HG03139 (cell line): ENCODE data around the gene GABRD.

Source experiments
- ATAC-seq: cut with Tn5 transposase; IDR thresholded peaks from one replicate; pipeline ENCODE4 v1.9.1; 2021; ENCODE audit not compliant: unreplicated experiment

The GABRD gene

GRCh38 chr1:1985375-1986050, 33.6 kb upstream of the GABRD start:
- no peak for ATAC-seq

DNA sequence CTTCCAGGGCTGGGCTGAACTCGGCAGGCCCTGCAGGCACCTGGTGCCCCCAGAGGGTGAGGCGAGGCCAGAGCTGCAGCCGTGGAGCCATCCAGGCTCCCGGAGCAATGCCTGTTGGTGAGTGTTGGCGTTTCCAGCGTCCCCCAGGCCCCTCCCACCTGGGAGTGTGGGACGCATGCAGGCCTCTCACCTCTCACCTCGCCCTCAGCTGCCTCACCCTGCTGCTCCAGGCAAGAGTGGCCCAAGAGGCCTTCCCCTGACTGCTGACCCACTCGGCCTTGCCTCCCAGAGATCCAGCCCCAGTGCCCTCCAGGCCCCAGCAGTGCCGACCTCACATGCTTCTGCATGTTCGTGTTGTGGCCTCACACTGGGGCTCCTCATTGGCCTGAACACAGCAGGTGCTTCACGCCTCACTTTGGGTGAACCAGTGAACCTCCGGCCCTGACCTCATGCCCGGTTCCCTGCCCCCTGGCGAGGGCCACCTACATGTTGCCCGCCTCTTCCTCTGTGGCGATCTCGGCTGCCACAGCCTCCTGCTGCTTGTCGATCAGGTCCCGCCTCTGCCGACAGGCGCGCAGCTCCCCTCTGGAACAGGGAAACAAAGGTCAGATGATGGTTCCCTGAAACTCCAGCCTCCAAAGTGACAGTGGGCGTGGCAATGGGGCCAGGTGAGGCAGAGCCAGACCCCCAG, 32.5 kb upstream of the GABRD start:
- no peak for ATAC-seq

- no peak for ATAC-seq
Observed at GRCh38 chr1:1987142-1987510, 32.0 kb upstream of the GABRD start.

DNA sequence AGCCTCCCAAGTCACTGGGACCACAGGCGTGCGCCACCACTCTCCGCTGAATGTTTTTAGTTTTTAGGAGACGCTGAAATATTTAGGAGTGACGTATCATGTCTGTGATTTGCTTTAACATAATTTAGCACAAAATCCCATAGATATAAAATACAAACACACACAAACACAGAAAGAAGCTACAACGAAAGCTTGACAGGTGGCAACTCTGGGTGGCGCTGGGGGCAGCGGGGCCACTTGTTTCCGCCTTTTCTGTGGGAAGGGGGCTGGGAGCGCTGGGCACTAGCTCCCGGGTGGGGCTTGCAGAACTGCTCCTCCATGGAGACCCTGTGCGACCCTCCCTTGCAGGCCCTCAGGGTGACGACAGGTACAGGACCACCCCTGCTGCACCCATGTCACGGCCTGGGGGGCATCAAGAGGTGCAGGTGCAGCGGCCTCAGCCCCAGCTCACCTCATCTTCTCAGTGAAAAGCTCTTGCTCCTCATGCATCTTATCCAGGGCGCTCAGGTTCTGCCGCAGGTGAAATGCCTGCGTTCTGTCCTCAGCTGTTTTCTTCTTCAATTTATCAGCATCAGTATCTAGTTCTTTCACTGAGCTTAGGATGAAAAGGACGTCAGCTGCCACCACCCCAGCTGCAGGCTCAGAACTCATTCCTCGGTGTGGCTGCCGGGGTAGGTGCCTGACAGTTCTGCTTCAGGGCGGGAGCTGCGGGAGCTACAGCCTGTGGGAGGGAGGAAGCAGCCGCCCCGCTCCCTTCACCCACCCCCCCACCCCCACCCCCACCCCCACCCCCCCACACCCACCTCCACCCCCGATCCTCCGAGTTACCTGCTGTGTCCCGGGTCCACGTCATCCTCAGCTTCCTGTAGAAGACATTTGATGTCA, 30.8 kb upstream of the GABRD start:
- no peak for ATAC-seq

DNA sequence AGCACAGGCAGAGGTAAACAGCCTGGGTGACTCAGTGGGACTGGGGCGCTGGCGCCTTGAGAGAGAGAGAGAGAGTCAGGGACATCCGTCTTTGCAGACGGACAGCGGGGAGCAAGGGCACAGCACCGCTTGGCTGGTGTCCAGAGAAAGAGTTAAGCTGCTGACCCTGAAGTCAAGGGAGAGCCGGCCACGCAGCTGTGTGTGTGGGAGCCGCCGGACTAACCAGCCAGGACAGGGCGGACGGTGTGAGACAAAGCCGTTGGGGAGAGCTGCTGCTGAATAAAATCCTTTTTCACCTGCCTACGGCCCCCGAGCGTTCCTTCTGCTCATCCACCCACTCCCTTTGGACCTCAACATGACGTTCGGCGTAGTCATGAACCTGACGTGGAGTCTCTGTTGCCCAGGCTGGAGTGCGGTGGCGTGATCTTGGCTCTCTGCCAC, 30.0 kb upstream of the GABRD start:
- no peak for ATAC-seq

- ATAC-seq = no peak
Observed at GRCh38 chr1:1989789-1990188, 29.4 kb upstream of the GABRD start.

DNA sequence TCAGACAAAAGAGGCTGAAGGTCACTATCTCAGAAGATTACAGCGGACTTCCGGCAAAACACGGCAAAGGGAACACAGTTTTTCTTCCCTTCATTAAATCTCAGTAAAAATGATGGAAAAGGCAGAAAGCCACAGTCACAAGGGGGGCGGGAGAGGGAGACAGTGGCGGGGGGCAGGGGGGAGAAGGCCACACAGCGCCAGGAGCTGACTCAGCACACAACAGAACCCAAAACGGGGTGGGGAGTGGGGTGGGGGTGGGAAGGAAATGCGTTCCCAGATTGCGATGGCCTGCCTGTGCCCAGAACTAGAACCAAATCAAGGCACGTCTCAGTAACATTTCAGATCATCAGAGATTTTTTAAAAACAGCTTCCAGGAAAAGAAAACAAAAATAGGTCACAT, 28.9 kb upstream of the GABRD start:
- no peak for ATAC-seq

GRCh38 chr1:1994536-1994935, 24.6 kb upstream of the GABRD start:
- ATAC-seq = no peak

GRCh38 chr1:1996207-1996651, 22.9 kb upstream of the GABRD start:
- no peak for ATAC-seq

DNA sequence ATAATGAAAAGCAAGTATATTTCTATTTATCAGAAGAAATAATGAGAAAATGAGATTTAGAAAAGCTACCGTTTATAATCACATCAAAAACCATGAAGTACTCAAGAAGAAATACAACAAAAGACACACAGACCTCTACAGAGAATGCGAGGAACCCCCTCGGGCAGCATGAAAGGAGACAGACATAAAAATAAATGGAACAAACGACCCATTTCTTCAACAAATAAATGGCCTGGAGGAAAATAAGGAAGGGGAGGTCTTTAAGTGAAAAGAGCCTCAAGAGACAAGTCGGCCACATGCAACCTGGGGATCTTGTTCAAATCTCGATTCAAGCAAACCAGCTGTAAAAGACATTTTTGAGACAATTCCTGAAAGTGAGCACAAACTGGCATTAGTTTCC, 21.6 kb upstream of the GABRD start:
- ATAC-seq = no peak

DNA sequence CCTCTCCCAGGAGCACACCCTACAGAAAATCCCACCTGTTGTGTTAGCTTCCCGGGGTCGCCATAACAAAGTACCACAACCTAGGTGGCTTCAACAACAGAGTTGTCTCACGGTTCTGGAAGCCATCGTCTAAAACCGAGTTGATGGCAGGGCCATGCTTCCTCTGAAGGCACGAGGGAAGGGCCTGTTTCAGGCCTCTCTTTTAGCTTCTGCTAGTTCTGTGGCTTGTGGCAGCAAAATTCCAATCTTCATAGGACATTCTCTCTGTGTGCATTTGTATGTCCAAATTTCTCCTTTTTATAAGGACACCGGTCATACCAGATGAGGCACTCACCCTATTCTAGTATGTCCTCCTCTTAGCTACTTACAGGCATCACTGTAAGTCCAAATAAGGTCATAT, 18.7 kb upstream of the GABRD start:
- no peak for ATAC-seq

DNA sequence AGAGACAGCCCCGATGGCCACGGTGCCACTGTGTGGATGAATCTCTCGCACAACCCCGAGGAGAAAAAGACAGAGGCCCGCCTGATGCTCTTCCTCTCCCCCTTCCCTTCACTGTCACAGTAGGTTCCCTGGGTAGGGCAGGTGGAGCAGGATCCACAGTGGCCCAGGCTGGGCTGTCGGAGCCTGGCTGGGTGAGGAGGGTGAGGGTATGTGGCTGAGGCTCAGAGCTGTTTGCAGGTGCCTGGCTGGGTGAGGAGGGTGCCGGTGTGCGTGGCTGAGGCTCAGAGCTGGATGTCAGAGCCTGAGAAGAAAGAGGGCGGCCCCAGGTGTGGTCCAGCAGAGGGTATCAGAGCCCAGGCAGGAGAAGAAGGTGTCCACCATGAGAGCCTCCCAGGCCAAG, 18.3 kb upstream of the GABRD start:
- no peak for ATAC-seq

DNA sequence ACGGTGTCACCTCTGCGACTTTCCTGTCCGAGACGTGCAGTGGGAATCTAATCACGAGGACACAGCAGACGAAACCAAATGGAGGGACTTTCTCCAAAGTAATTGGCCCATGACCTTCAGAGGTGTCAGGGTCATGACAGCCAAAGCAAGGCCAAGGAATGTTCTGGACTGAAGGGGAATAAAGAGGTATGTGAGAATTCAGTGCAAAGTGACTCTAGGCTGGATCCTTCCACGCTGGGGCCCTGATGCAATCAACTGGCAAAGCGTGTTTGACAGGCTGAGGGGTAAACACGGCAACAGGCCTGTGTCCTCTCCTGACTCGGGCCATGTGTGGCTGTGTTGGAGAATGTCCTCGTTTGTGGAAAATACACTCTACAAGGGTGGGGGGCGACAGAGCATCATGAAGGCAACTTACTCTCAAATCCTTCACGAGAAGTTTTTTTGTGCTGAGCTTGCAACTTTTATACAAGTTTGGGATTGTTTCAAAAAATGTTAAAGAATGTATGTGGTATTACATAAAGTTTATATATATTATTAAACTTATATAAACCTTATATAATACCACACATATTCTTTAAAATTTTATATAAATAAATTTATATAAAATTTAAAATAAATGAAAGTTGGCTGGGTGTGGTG, 17.3 kb upstream of the GABRD start:
- no peak for ATAC-seq

DNA sequence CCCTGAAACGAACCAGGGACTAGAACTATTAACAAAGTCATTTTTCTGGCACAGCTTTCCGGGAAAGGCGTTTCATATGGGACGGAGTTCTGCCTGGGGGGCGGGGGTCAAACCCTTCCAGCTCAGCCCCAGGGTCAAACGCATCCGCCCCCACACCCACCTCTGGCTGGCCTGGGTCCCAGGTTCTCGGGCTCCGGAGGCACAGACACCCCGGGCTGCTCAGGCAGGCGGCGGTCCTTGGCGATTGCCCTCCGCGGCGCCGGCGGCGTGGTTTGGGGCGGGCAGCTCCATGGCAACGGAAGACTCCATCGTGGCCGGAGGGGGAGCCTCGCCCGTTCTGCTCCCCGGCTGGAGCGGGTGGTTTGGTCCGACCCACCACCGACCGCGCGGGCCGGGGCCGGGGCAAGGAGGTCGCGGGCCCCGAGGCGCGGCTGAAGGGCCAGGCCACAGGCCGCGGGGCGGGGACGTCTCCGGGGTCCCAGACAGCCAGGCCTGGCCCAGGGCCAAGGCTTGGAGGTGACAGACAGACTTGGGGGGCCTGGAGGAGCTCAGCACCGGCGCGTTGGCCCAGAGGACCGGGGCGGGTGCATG, 15.5 kb upstream of the GABRD start, which contains the start of gene CFAP74:
Gene CFAP74, minus strand, starts transcription at position 246 of the 591 bp plus-strand sequence. CDS start 12,830 bp downstream, outside the sequence.
- no peak for ATAC-seq

- ATAC-seq = no peak
Observed at GRCh38 chr1:2004856-2005255, 14.3 kb upstream of the GABRD start.

- ATAC-seq = no peak
Observed at GRCh38 chr1:2009101-2010053, 9.8 kb upstream of the GABRD start.

DNA sequence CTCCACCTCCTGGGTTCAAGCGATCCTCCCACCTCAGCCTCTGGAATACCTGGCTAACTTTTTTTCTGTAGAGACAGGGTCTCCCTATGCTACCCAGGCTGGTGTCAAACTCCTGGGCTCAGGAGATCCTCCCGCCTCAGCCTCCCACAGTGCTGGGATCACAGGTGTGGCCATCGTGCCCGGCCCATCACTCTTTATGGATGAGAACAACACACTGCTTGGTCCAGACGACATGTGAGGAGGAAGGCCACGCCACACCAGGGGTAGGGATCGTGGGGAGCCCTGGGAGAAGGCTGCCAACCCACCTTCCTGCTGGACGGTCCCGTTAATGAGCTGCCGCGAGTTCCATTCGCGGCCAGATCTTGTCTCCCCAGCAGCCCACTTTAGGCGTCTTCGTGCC, 5.0 kb upstream of the GABRD start:
- no peak for ATAC-seq

- no peak for ATAC-seq
Observed at GRCh38 chr1:2014741-2015735, 4.1 kb upstream of the GABRD start.
